ENCODE data around the gene TMEM182.

DNA sequence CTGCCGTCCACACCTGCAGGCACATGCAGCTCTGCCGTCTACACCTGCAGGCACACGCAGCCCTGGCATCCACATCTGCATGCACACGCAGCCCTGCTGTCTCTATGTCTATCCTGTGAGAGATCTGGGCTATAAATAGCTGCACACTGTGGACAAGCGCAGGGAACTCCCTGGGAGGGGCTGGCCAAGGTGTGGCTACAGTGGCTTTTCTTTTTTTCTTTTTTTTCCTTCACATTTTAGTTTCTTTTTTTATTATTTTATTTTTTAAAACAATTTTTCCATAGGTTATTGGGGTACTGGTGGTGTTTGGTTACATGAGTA, 42.0 kb downstream of the TMEM182 start:
- TF ChIP-seq POLR2A (IDR thresholded peaks at IDR 0.05) (no peak), CTCF (IDR thresholded peaks at IDR 0.05) (no peak)
